Endothelial cell of umbilical vein (primary cell): ENCODE data around the gene SP9. TPM values are rescaled to one million over a fixed set of nuclear protein-coding genes. Genes with fewer than 3 reads are reported as not detected.

Source experiments
- BruUV-seq: library from RNA; stranded (reverse); fragments of 400-500 nt; replicated peaks from 2 replicates; lab custom pipeline; 2021; lab: Mats Ljungman, UMichigan
- CTCF ChIA-PET: fragments of 300-600, 350-600 bp; sonication (Branson Sonifier 250); formaldehyde crosslinking; loops from one replicate; lab custom pipeline; 2021; ENCODE audit warnings: antibody characterized with exemption, inconsistent platforms; lab: Charles Lee
- POLR2A ChIA-PET: fragments of 300-600, 350-600 bp; sonication (Branson Sonifier 250); formaldehyde crosslinking; loops from one replicate; lab custom pipeline; 2021; ENCODE audit warnings: antibody characterized with exemption, inconsistent platforms; lab: Charles Lee
- DNase-seq: peaks from one replicate; pipeline ENCODE4 v3.0.0-alpha.2; 2011; ENCODE audit warnings: low read depth, low spot score
- FAIRE-seq: peaks from 2 replicates; lab custom pipeline; 2011; peaks lifted over from hg19 to GRCh38; lab: Jason Lieb, UNC
- H2AFZ ChIP-seq: 2 replicates; pipeline ENCODE4 v1.6.0; 2012; ENCODE audit warnings: low read depth, low read length, control low read depth, inconsistent platforms
- H3K27ac ChIP-seq: 2 replicates; pipeline ENCODE4 v1.5.1; 2011; ENCODE audit warnings: low read depth, mild to moderate bottlenecking, control low read depth, low read length, moderate library complexity; ENCODE audit not compliant: insufficient read depth
- H3K27me3 ChIP-seq, 2 experiments: 2 replicates each; pipeline versions ENCODE4 v1.6.0 to v1.6.1; 2011; ENCODE audit warnings: low read length in 2 of 2, mixed read lengths in 1 of 2; ENCODE audit not compliant: control insufficient read depth in 2 of 2, insufficient read depth in 2 of 2
- H3K36me3 ChIP-seq, 2 experiments: 2 replicates in 1 of 2; 3 replicates in 1 of 2; pipeline ENCODE4 v1.5.1; 2011; ENCODE audit warnings: low read length in 2 of 2, mild to moderate bottlenecking in 1 of 2, moderate library complexity in 1 of 2; ENCODE audit not compliant: control insufficient read depth in 2 of 2, insufficient read depth in 2 of 2; ENCODE audit errors: extremely low read depth in 1 of 2
- H3K4me1 ChIP-seq: 3 replicates; pipeline ENCODE4 v1.5.1; 2011; ENCODE audit warnings: mild to moderate bottlenecking, low read length; ENCODE audit not compliant: control insufficient read depth, insufficient read depth; ENCODE audit errors: extremely low read depth
- H3K4me2 ChIP-seq: 2 replicates; pipeline ENCODE4 v1.6.1; 2011; ENCODE audit warnings: low read length, control low read depth, mixed read lengths; ENCODE audit not compliant: insufficient read depth
- H3K4me3 ChIP-seq, 3 experiments: fragments of 200-600 bp in 1 of 3; sonication (generic), shearing (Covaris generic) in 1 of 3; replicated peaks in 1 of 3; 2 replicates each; pipeline ENCODE4 v1.5.1; 2011 to 2016; ENCODE audit warnings: control low read depth in 3 of 3, low read length in 3 of 3, mild to moderate bottlenecking in 2 of 3, inconsistent platforms in 1 of 3, low read depth in 1 of 3, moderate library complexity in 1 of 3; ENCODE audit not compliant: insufficient read depth in 1 of 3
- H3K79me2 ChIP-seq: 2 replicates; pipeline ENCODE4 v1.6.0; 2012; ENCODE audit warnings: low read length, inconsistent platforms; ENCODE audit not compliant: control insufficient read depth, insufficient read depth
- H3K9ac ChIP-seq: replicated peaks from 2 replicates; pipeline ENCODE3; 2011; ENCODE audit warnings: low read length, control low read depth; ENCODE audit not compliant: insufficient read depth; ENCODE audit errors: extremely low read depth
- H3K9me1 ChIP-seq: replicated peaks from 3 replicates; pipeline ENCODE4 v1.6.0; 2011; ENCODE audit warnings: mild to moderate bottlenecking, low read length; ENCODE audit not compliant: control insufficient read depth, insufficient read depth; ENCODE audit errors: extremely low read depth
- H3K9me3 ChIP-seq: replicated peaks from 2 replicates; pipeline ENCODE4 v1.5.1; 2012; ENCODE audit warnings: low read length, inconsistent platforms; ENCODE audit not compliant: control insufficient read depth, insufficient read depth
- H4K20me1 ChIP-seq: replicated peaks from 2 replicates; pipeline ENCODE3; 2011; ENCODE audit warnings: mild to moderate bottlenecking, low read length; ENCODE audit not compliant: control insufficient read depth, insufficient read depth; ENCODE audit errors: extremely low read depth
- CTCF ChIP-seq, 2 donors: IDR thresholded peaks; 1 replicate in 1 of 2; 2 replicates in 1 of 2; pipeline ENCODE4 v1.5.1; 2011; ENCODE audit warnings: low read length in 2 of 2, mild to moderate bottlenecking in 2 of 2, moderate library complexity in 2 of 2, control low read depth in 1 of 2, inconsistent platforms in 1 of 2, low read depth in 1 of 2; ENCODE audit not compliant: insufficient read depth in 1 of 2; ENCODE audit errors: extremely low read depth in 1 of 2
- EZH2 ChIP-seq: IDR thresholded peaks from 2 replicates; pipeline ENCODE4 v1.6.1; 2012; ENCODE audit warnings: borderline replicate concordance, low read depth, mild to moderate bottlenecking, moderate library complexity, low read length, inconsistent platforms; ENCODE audit not compliant: severe bottlenecking
- FOS ChIP-seq: IDR thresholded peaks from 2 replicates; pipeline ENCODE4 v1.6.1; 2011; ENCODE audit warnings: mild to moderate bottlenecking, low read length, moderate library complexity, borderline replicate concordance; ENCODE audit not compliant: insufficient read depth
- GATA2 ChIP-seq: IDR thresholded peaks from 2 replicates; pipeline ENCODE4 v1.7.0; 2011; ENCODE audit warnings: low read depth, mild to moderate bottlenecking, moderate library complexity, mixed read lengths, low read length; ENCODE audit not compliant: insufficient read length, insufficient read depth
- JUN ChIP-seq: IDR thresholded peaks from 2 replicates; pipeline ENCODE4 v1.6.1; 2011; ENCODE audit warnings: borderline replicate concordance, low read depth; ENCODE audit not compliant: insufficient read length, insufficient read depth
- MAX ChIP-seq: IDR thresholded peaks from 2 replicates; pipeline ENCODE4 v1.6.1; 2011; ENCODE audit not compliant: insufficient read depth, insufficient read length
- MYC ChIP-seq: IDR thresholded peaks from one replicate; pipeline ENCODE4 v1.6.1; 2011; ENCODE audit warnings: mild to moderate bottlenecking, low read depth, low read length
- POLR2A ChIP-seq: IDR thresholded peaks from 2 replicates; pipeline ENCODE4 v1.6.1; 2012; ENCODE audit warnings: low read depth, mild to moderate bottlenecking, control low read depth, low read length
- POLR2AphosphoS5 ChIP-seq: IDR thresholded peaks from 2 replicates; pipeline ENCODE4 v1.6.1; 2012; ENCODE audit warnings: low read depth, mild to moderate bottlenecking, control low read depth, low read length, moderate library complexity; ENCODE audit not compliant: insufficient read depth
- dilution Hi-C: fragments of 300-500 bp; cut with MboI; formaldehyde crosslinking; loops from one replicate; pipeline ENCODE4 v1.15.0; 2019; ENCODE audit warnings: low sequenced_read_pairs; ENCODE audit not compliant: extremely low pct_ligation_motif_present
- intact Hi-C: fragments of 100-400 bp; cut with micrococcal nuclease; formaldehyde crosslinking; loops from one replicate; pipeline ENCODE4 v1.10.0; 2022
- polyA plus RNA-seq, 4 experiments: library from polyadenylated mRNA; depleted of rRNA in 3 of 4; stranded (reverse) in 3 of 4; unstranded in 1 of 4; fragments of >200 nt; gene quantifications; 2 replicates each; pipeline versions ENCODE4 v1.2.1 to v1.2.3, GENCODE V29; 2011 to 2012; ENCODE audit warnings: missing spikeins in 1 of 4
- total RNA-seq: library from RNA; stranded (reverse); gene quantifications from 2 replicates; pipeline ENCODE4 v1.2.3, GENCODE V29; 2021

The SP9 gene
- total and polyA plus RNA-seq, 2 donors (not counting 3 experiments of a cell fraction or from before 2014, with no cell fraction given), result not detected

- H3K4me3 ChIP-seq, result no peak overlapping the region
- H3K9me1 ChIP-seq, result no peaks in the 10 kb centered on the region
- H3K4me1 ChIP-seq, result peaks cover 29% of the 10 kb centered on the region
- FAIRE-seq (peak; percentile 91), DNase-seq (peak; percentile 90)
- TF ChIP-seq GATA2 (peak; percentile 11), FOS (peak; percentile 8), CTCF (IDR thresholded peaks at IDR 0.05; ENCODE audit: extremely low read depth in 1 of 2, insufficient read depth in 1 of 2, low read depth in 1 of 2, low read length in 2 of 2) (peak; percentile 98 to 99), POLR2AphosphoS5 (no peak), EZH2 (no peak), POLR2A (no peak), JUN (no peak), MAX (no peak), MYC (no peak)
- no peaks in the 10 kb centered on the region for H3K9me3 ChIP-seq
- no peaks in the 10 kb centered on the region for H3K36me3 ChIP-seq
- ChIA-PET CTCF (interaction anchor here (0.6 to 2.9 kb wide), 46 partner anchors 9 to 1520 kb away, joined by 3 to 84 read pairs (median 4); partner anchors contain the start of genes OLA1 and SP3), POLR2A (interaction anchor here (0.7 kb wide), 1 partner anchor 195 kb away, joined by 4 read pairs; no protein-coding TSS in a partner anchor)
- no TSS peak for BruUV-seq
- H3K79me2 ChIP-seq, result no peaks in the 10 kb centered on the region
- H3K27ac ChIP-seq, result no peak overlapping the region
- no peak overlapping the region for H3K9ac ChIP-seq
- intact Hi-C loops, result loop anchor here (1.0 to 5.0 kb wide), 10 partner anchors 183 to 1314 kb away; no protein-coding TSS in a partner anchor
- H3K27me3 ChIP-seq, result peaks cover 70 to 84% of the 10 kb centered on the region in 2 experiments
- H2AFZ ChIP-seq, result no peak overlapping the region
- no peaks in the 10 kb centered on the region for H4K20me1 ChIP-seq
- dilution Hi-C loops, result no loop called here
- H3K4me2 ChIP-seq, result peak overlapping the region; percentile 8
These were observed 6.7 kb downstream of the SP9 start for GRCh38 chr2:174341293-174341994.
